Measurements from ENCODE around the gene FRY.

Gene FRY

DNA sequence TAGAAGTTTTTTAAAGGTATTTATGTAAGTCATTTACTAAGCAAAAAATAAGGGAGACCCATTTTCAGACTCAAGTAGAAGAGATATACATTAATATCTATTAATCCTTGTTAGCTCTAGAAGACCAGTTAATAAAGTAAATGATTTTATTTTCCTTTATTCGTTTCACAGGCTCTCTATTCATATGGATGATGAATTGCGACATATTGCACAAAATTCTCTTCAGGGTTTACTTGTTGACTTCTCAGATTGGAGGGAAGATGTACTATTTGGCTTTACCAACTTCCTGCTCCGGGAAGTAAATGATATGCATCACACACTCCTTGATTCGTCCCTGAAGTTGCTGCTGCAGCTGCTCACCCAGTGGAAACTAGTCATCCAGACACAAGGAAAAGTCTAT lies 139.3 kb downstream of the FRY start:
- peaks cover 4% of the 10 kb centered on the region for H3K36me3 ChIP-seq
- peaks cover 4% of the 10 kb centered on the region for H3K9me3 ChIP-seq (ENCODE audit: severe bottlenecking)
- no peak for DNase-seq
- no peaks in the 10 kb centered on the region for H3K27me3 ChIP-seq (ENCODE audit: insufficient read depth, low read depth, severe bottlenecking)
- H3K27ac ChIP-seq: no peak overlapping the region
- H3K4me3 ChIP-seq (ENCODE audit: low read depth, low read length): no peak overlapping the region
- TF ChIP-seq, protein P1, sequence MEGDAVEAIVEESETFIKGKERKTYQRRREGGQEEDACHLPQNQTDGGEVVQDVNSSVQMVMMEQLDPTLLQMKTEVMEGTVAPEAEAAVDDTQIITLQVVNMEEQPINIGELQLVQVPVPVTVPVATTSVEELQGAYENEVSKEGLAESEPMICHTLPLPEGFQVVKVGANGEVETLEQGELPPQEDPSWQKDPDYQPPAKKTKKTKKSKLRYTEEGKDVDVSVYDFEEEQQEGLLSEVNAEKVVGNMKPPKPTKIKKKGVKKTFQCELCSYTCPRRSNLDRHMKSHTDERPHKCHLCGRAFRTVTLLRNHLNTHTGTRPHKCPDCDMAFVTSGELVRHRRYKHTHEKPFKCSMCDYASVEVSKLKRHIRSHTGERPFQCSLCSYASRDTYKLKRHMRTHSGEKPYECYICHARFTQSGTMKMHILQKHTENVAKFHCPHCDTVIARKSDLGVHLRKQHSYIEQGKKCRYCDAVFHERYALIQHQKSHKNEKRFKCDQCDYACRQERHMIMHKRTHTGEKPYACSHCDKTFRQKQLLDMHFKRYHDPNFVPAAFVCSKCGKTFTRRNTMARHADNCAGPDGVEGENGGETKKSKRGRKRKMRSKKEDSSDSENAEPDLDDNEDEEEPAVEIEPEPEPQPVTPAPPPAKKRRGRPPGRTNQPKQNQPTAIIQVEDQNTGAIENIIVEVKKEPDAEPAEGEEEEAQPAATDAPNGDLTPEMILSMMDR (IDR thresholded peaks at IDR 0.05; ENCODE audit: low read depth, low read length): no peak

DNA sequence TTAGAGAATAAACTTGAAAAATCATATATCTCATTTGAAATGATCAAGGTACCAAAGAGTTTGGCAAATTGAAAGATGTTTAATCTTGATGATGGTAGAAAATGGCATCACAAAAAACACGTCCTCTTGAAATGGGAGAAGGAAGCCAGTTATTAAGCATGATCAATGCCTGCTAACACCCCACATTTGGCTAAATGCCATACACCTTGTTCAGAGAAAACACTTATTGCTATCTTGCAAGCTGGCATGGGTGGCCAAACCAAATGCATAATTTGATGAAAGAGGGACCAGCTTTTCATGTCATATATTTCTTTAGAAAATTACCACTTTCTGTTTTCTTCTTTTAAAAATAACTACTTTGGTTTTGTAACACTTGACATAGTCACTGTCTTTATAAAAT lies 142.3 kb downstream of the FRY start:
- Histone ChIP-seq H3K27me3 (ENCODE audit: insufficient read depth, low read depth, severe bottlenecking) (no peaks in the 10 kb centered on the region), H3K4me3 (ENCODE audit: low read depth, low read length) (no peak overlapping the region), H3K9me3 (ENCODE audit: severe bottlenecking) (no peaks in the 10 kb centered on the region), H3K36me3 (peaks cover 3% of the 10 kb centered on the region), H3K27ac (no peak overlapping the region)
- no peak for DNase-seq
- TF ChIP-seq, protein P1 (IDR thresholded peaks at IDR 0.05; ENCODE audit: low read depth, low read length): no peak

GRCh38 chr13:32174366-32174765 lies 142.8 kb downstream of the FRY start:
- Histone ChIP-seq H3K9me3 (ENCODE audit: severe bottlenecking) (no peaks in the 10 kb centered on the region), H3K36me3 (peaks cover 3% of the 10 kb centered on the region), H3K27ac (no peak overlapping the region), H3K4me3 (ENCODE audit: low read depth, low read length) (no peak overlapping the region), H3K27me3 (ENCODE audit: insufficient read depth, low read depth, severe bottlenecking) (no peaks in the 10 kb centered on the region)
- DNase-seq: no peak
- TF ChIP-seq, protein P1 (IDR thresholded peaks at IDR 0.05; ENCODE audit: low read depth, low read length): no peak

DNA sequence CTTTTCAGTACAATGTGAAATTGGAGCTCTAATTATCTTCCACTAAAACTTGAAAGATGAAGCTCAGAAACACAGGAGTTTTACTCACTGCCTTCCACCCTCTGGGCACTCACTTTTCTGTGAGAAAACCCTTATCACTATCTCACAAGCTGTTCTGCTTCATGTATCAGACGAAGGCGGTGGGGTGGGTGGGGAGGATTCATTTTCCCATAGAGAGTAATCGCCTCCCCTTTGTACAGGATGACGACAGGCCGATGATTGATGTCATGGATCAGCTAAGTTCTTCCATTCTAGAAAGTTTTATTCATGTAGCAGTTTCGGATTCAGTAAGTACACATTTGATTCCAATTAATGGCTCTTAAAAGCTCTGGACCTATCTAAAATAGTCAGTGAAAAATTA lies 143.7 kb downstream of the FRY start:
- DNase-seq: no peak
- Histone ChIP-seq H3K9me3 (ENCODE audit: severe bottlenecking) (no peaks in the 10 kb centered on the region), H3K27me3 (ENCODE audit: insufficient read depth, low read depth, severe bottlenecking) (no peaks in the 10 kb centered on the region), H3K27ac (no peak overlapping the region), H3K36me3 (peaks cover 3% of the 10 kb centered on the region), H3K4me3 (ENCODE audit: low read depth, low read length) (no peak overlapping the region)
- TF ChIP-seq, protein P1 (IDR thresholded peaks at IDR 0.05; ENCODE audit: low read depth, low read length): no peak

GRCh38 chr13:32175943-32176342 lies 144.4 kb downstream of the FRY start:
- no peak for DNase-seq
- no peak overlapping the region for H3K27ac ChIP-seq
- TF ChIP-seq, protein P1 (IDR thresholded peaks at IDR 0.05; ENCODE audit: low read depth, low read length): no peak
- H3K27me3 ChIP-seq (ENCODE audit: insufficient read depth, low read depth, severe bottlenecking): no peaks in the 10 kb centered on the region
- H3K9me3 ChIP-seq (ENCODE audit: severe bottlenecking): no peaks in the 10 kb centered on the region
- H3K36me3 ChIP-seq: peaks cover 3% of the 10 kb centered on the region
- no peak overlapping the region for H3K4me3 ChIP-seq (ENCODE audit: low read depth, low read length)

DNA sequence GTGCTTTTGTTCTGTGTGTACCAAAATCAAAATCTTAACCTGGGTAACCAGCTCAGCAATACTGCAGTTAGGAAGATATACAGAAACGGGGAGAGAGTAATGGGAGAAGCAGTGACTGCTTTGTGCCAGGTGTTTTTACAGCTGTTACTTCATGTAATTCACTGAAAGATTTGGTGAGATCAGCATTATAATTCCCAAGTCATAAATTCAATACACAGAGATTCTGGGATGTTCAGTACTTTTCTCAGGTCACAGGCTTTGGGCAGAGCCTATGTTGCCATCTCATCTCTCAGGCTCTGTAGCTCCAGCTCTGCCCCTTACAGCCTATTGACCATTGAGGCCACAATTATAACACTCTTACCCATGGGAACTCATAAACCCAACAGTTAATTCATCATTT lies 145.1 kb downstream of the FRY start:
- TF ChIP-seq, protein P1 (IDR thresholded peaks at IDR 0.05; ENCODE audit: low read depth, low read length): no peak
- Histone ChIP-seq H3K27ac (no peak overlapping the region), H3K27me3 (ENCODE audit: insufficient read depth, low read depth, severe bottlenecking) (no peaks in the 10 kb centered on the region), H3K9me3 (ENCODE audit: severe bottlenecking) (no peaks in the 10 kb centered on the region), H3K4me3 (ENCODE audit: low read depth, low read length) (no peak overlapping the region), H3K36me3 (peaks cover 3% of the 10 kb centered on the region)
- DNase-seq: no peak

All from WERI-Rb-1 (cell line).